Fibroblast of the conjunctiva (primary cell): Measurements from ENCODE around the gene DST.
A peak's percentile ranks its signal among the peaks of the same experiment; 100 is the strongest.

Experiments
- DNase-seq: peaks from one replicate; pipeline ENCODE4 v3.0.0-alpha.2; 2010; ENCODE audit warnings: low read depth

DST gene

GRCh38 chr6:56535626-56536025, 107.1 kb downstream of the DST start:
- DNase-seq = no peak

DNA sequence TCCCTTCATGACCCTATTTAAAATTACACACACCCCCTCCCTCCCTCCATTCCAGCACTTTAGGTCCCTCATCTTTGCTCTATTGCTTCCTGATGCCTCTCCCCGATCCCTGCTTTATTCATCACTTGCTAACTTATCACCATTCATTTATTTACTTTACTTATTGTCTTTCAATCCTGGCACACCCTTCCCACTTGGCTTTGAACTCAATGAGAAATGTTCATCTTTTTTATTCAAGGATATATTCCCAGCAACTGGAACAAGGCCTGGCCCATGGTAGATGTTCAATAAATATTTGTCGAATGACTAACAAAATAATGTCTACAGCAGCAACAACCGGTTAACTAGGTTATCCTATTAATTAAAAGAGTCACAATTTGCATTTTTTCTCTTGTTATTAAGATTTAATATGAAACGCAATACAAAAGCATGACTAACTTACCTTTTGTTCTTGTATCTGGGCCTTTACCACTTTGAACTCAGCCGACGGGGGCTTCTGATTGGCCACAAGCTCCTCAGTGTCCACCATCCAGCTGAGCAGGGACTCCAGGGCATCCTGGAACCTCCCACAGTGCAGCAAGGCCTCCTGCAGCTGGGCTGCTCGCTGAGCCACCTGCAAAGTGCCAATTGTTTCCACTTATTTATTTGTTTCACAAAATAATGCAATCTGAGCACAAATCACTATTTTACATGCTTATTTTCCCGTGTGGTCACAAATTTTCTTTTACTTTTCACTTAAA, 107.8 kb downstream of the DST start:
- DNase-seq = no peak

- no peak for DNase-seq
Measured at GRCh38 chr6:56532766-56533551, 109.7 kb downstream of the DST start.

DNA sequence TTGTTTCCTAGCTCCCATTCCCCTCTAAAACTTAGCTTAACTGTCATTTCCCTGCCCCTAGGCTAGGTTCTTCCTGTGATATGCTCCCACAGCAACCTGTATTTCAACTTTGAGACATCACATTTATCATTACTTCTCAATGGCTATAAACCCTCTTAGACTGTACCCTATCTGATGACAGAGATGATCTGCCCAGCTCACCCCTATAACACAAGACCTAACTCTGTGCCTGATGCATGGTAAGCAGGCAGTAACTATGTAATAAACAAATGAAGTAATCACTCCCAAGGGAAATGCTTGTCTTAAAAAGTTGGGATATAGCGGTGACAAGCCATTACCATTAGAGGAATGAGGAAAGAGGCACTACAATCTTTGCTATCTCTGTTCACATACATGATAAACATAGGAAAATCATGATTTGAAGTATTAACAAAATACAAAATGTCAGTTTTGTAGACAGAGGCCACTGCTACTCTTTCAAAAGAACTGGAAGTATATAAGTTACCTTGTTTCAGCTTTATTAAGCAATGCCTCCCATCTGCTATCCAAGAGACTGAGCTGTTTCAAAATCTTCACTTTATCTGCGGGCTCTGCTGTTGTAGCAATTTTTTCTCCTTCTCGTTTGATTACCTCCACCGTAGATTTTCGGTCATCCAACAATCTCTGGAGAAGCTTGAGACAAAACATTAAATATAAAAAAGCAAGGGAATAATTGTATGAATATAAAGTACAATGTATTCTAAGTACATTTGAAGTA, 110.7 kb downstream of the DST start:
- no peak for DNase-seq

DNA sequence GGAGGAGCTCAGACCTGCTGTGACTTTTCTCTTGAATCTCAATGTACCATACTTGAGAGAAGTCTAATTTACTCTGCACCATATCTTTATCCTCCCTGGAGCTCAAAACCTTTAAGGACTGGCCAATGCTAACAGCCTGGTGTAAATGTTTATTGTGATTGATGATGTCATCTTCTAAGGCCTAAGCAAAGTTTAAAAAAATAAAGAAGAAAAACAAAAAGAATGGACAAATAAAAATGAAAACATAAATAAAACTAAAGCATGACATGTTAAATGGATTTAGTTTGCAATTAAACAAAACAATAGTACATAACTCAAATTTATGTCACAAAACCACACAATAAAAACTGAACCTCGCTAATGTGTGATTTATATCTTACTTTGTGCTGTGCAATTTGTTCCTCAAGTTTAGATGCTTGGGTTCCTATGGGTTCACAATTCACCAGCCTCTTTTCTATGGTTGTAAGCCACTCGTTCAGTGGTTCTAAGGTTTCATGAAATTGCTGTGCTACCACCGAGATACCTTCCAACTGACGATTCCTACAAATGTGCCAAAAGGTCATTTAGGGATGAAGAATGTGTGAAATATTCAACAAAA, 113.0 kb downstream of the DST start:
- no peak for DNase-seq

- DNase-seq = peak; percentile 79
Measured at GRCh38 chr6:56528412-56528841, 114.3 kb downstream of the DST start.

GRCh38 chr6:56527934-56528333, 114.8 kb downstream of the DST start:
- DNase-seq = no peak

GRCh38 chr6:56526860-56527544, 115.7 kb downstream of the DST start:
- peak; percentile 49 for DNase-seq

GRCh38 chr6:56525974-56526789, 116.5 kb downstream of the DST start:
- DNase-seq = no peak

DNA sequence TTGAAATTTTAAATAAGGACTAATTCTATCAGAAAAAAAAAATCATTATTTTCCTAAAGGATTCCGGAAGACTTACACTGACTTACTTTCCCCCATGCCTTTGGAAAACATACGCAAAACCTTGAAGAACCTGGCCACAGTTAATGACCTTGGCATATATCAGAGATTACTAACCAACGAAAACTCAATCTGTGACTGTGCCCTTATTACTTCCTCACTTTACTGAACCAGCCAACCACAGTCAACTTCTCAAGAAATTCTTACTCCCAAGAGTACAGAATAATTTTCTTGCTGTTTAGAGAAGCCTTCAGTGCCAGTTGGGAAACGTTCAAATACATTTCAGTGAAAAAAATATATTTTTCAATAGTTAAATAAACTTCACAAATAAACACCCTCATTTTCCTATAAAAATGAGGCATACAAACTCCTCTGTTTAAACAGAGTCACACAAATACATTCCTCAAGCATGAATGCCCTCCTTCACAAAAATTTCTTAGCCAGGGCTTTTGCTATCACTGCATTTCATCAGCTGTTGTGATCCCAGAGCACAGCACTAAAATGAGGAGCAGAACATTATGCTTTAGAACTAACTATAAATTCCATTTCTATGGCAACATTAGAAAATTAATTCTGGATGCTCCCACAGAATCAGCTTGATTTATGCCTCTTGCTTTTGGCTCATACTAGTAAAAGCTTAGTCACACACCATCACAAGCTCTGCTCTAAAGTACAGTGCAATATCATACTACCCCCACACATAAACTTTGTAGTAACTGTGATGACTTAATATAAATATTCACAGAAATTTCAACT, 117.6 kb downstream of the DST start:
- DNase-seq = peak; percentile 94

DNA sequence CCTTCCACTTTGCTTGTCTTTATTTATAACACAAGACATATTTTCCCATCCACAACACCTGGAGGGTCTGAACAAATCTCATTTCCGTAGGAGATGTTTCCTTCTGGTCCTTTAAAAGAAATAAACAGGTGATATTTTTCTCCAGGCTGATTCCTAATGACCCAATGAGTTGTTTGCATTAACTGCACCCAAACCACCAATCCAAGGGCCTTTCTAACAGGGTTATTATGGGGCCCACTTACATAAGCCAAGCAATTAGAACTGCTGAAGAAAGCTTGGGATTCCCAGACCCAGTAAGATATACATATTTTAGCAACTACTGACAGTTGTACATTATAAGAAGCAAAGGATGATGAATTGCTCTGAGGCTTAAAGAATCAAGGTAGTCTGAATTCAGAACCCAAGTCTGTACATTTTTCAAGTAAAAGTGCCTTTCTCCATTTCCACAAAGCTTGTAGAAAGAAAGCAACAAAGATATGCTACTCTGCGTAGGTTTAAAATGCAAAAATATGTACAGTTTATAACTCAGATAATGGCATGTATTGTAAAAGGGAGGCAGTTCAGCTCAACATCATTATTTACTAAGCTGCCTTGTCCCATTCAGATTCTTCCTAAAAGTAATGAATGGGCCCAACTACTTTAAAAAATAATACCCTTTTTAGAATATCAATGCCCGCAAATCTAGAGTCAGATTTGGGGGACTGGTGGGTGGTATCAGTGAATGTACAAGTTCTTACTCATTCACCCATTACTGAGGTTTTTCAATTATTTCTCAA, 120.0 kb downstream of the DST start:
- no peak for DNase-seq

DNA sequence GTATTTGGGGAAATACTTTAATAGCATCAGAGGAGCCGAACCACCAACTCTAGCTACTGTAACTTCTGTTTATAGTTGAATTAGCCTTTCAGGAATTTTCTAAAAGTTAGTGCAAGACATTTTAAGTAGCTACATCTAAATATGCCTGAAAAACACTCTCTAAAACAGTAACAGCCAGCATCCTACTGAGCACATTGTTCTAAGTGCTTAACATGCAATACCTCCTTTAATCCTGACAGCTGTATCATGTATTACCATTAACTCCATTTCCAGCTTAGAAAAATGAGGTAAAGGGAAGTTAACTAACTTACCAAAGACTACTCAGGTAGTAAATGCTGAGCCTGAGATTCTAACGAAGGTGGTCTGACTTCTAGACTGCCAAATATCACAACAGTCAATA, 120.7 kb downstream of the DST start:
- DNase-seq = no peak

DNA sequence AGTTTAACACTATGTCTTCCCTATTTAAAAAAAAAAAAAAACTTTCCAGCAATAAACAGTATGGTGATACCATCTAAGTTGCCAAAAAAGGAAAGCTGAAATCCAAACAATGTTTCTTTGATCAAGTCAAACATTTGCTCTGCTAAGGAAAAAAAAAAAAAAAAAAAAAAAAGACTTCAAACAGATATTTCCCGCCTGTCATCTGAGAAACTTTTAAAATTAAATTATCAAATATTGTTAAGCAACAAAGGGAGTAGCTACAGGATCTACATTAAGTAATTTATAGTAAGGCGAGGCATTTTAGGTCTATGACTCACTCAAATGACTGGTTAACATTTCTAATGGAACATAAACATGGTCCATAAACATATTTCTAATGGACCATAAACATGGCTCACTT, 121.2 kb downstream of the DST start:
- no peak for DNase-seq

DNA sequence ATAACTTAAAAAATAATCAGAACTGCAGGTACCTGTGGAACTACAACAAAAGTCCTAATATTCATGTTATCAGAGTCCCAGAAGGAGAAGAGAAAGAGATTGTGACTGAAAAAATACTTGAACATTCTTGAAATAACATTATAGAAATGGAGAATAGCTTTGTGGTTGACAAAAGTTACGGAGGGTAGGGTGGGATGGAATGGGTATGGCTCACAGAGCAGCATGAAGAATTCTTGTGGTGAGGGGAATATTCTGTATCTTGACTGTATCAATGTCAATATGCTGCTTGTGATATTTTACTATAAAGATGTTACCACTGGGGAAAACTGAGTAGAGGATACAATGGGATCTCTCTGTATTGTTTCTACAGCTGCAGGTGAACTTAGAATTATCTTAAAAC, 122.5 kb downstream of the DST start:
- DNase-seq = no peak

- DNase-seq = no peak
Measured at GRCh38 chr6:56518995-56519767, 123.5 kb downstream of the DST start.

DNA sequence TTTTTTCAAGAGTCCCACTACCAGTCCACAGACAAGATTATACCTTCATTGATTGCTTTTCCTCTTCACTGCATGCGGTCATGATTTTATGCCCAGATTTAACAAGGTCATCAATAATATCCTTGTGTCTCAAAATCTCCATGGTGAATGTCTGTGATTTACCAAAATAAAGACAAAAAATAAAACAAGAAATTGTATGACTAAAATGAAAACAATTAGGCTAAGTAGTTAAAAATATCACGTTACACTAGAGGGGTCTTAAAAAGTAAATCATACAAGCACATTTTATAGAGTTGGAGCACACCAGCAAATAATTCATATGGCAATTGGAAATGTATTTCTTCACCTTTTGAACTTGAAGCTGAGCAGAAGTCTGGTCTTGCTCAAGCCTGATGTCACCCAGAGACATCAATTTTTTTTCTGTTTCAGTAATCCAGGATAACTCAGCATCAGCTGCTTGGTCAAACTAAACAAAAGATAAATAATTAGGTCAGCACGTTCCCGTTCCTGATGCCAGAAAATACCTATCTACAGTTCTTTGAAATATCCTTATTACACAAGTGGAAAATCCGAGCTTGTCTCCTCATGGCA, 125.4 kb downstream of the DST start:
- peak; percentile 34 for DNase-seq

GRCh38 chr6:56516003-56516402, 126.7 kb downstream of the DST start:
- no peak for DNase-seq
